NCI-H187 treated with DMSO at 0.1 percent for 48 hours (cell line): ENCODE results near the gene SNX5.

Experiments used
- DNase-seq: peaks from one replicate; lab custom pipeline; 2025; lab: John Stamatoyannopoulos, UW

SNX5 gene

DNA sequence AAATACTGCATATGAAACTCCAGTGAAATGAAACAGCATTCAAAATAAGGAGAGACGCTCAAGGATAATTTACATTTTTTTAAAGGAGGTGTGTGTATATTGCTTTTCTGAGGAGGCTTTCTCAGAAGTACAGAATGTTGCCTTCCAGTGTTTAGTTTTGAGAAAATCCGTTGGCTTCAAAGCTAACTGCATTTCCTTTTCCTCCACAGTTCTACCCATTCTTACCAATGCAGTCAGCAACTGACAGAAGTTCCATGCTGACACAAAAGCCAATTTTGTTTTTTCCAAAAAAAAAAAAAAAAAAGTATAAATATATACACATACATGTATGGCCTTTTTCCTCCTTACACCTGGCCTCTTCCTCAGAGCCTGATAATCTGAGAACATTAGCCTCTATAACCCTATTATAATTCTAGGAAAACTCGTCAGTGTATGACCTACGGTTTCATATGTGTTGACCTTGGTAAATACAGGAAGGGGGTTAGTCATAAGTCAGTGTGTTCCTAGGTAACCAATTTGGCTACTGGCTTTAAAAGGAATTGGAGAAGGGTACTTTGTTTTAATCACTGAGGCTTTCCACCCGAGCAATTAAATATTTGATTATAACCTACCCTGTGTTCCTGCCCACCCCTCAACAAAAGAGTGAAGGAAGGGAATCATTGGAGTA, 24.4 kb upstream of the SNX5 start:
- no peak for DNase-seq

DNA sequence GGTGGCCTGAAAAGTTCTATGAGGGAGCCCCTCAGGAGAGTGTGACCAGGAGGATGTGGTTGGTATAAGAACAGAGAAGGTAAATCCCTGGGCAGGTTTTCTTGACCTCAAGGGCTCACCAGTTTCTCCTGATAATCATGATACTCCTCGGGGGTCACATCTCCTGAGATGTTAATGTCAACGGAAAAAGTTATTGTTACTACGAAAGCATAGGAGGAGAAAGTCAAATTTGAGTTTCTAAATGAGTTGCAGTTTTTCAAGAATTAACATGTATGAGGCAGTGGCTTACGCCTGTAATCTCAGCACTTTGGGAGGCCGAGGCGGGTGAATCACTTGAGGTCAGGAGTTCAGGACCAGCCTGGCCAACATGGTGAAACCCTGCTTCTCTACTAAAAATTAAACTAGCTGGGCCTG, 23.6 kb upstream of the SNX5 start:
- no peak for DNase-seq

DNA sequence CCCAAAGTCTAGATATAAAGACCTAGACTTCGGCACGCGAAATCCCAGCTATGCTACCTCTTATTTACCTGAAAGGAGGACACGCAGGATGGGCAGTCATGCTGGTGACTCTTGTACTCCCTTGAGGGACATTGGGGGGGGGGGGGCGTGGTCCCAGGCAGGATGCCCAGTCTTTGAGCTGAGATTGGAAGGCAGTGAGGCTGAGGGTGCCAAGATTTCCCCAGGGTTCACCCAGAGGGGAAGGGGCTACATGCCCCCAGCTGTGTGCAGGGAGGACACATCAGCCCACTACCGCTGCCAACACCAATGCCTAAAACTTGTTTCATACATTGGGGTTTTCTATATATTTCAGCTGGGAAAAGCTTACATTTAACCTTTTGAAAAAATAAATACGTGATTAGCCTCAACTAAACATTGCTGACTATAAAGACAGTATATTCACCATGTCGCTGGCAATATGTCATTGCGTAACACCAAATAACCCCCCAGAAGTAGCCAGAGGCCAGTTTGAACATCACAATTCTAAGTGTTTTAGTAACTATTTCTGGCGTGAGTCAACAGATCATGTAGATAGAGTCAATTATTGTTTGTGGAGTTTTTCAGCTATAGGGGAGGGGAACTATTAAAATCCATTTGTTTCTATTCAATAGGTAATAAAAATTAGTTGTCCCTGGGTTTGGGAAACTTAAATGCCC, 21.8 kb upstream of the SNX5 start:
- DNase-seq: no peak

DNA sequence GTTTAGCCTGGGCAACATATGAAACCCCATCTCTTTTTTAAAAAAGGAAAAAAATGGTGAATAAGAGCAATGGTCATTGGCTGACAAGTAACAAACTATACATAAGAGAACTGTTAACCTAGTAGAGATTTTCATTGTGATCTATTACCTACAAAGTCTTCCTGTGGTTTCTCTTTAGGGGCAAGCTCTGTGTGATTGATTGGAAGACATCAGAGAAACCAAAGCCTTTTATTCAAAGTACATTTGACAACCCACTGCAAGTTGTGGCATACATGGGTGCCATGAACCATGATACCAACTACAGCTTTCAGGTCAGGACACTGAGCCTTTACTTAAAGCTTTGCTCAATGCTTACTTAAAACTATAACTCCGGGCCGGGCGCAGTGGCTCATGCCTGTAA, 19.4 kb upstream of the SNX5 start:
- no peak for DNase-seq

DNA sequence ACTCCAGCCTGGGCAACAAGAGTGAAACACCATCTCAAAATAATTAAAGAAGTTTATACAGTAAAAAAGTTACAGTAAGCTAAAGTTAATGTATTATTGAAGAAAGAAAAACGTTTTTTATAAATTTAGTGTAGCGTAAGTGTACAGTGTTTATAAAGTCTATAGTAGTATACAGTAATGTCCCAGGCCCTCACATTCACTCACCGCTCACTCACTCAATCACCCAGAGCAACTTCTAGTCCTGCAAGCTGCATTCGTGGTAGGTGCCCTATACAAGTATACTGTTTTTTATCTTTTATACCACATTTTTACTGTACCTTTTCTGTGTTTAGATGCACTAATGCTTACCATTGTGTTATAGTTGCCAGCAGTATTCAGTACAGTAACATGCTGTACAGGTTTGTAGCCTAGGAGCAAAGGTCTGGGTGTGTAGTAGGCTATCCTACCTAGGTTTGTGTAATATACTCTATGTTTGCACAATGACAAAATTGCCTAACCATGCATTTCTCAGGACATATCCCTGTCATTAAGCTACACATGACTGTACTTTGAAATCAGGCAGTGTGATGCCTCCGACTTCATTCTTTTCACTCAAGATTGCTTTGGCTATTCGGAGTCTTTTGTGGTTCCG, 16.9 kb upstream of the SNX5 start:
- no peak for DNase-seq

DNA sequence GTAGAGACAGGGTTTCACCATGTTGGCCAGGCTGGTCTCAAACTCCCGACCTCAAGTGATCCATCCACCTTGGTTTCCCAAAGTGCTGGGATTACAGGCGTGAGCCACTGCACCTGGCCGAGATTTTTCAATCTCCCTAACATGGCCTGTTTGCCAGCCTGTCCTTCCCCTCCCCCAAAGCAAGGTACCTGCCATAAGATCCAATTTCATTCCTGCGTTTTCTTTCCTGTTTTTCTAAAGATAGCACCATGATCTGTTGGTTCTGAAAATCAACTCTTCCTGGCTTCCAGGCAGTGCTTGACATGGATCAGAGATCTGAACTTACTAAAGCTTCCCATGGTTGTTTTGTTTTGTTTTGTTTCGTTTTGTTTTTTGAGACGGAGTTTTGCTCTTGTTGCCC, 7.7 kb upstream of the SNX5 start:
- DNase-seq: no peak

DNA sequence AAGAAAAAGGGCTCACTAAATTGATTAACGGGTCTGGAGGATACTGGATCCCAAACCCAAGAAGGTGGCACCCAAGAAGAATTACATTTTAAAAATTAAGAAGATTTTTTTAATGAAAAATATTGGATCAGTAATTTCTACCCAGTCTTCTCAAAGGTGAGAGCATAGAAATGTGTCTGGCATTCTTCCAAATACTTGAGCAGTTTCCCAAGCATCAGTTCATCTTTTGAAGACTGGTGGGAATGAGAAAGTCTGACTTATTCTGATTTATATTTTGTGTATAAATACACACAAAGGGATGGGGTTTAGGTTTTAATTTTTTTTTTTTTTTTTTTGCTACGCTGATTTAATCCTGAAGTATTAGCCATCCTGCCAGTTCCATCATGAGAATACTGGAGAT, 3.5 kb upstream of the SNX5 start:
- DNase-seq: no peak

DNA sequence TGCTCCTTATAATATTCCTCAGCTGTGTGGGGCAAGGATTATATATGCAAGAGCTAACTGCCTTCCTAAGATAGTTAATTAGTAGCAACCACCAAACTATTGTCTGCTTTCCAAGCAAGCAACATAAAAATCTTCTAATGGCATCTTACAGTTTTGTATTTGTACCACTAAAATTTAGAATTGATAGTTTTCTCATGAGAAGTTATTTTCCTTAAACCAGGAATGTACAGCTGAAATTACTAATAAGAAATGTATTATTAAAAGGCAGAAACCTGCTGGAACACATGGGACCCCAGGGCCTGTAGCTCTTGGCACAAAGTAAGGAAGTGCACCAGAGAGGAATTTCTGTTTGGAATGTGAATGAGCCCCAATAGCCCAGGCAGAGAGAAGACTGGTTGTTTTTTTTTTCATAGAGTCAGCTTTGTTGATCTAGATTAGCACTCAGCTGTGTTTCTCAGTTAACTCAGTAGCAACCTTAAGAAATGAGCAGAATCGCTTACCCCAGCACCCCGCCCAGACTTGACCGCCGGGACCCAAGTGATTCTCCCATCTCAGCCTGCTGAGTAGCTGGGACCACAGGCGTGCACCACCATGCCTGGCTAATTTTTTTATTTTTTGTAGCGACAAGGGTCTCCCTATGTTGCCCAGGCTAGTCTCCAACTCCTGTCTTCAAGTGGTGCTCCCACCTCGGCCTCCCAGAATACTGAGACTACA, 2.9 kb upstream of the SNX5 start:
- DNase-seq: no peak

DNA sequence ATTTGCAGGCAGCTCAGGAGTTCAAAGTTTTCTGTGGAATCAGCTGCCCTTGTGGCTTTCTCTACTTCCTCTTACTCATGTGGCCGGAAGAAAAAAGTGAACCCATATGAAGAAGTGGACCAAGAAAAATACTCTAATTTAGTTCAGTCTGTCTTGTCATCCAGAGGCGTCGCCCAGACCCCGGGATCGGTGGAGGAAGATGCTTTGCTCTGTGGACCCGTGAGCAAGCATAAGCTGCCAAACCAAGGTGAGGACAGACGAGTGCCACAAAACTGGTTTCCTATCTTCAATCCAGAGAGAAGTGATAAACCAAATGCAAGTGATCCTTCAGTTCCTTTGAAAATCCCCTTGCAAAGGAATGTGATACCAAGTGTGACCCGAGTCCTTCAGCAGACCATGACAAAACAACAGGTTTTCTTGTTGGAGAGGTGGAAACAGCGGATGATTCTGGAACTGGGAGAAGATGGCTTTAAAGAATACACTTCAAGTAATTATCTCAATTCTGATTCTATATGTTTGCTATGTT, 1.4 kb upstream of the SNX5 start:
- DNase-seq: no peak

DNA sequence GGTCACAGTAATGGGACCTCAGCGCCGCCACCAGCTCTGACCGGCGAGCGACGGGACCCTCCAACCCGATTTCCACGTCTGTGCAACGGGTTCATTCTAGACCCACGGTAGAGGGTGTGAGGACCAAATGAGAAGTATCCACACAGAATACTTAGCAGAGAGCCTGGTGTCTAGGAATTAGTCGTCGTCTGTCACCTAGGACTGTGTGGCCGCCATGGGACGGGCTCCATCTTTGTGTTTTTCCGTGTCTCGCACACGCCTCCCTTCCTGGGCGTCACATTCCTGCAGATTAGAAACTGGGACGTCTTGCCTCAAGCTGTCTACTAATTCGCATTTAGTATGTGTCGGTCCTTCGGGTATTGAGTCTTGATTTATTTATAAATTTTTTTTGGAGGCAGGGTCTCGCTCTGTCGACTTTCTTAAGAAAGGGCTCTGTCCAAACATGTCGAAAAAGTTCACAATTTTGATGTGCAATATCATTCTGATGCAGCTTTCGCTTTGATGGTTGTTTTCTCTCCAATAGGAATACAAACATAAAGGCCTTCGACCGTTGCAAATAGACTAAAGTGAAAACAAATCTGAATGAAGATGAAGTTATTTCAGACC, 787 bp upstream of the SNX5 start:
- no peak for DNase-seq

DNA sequence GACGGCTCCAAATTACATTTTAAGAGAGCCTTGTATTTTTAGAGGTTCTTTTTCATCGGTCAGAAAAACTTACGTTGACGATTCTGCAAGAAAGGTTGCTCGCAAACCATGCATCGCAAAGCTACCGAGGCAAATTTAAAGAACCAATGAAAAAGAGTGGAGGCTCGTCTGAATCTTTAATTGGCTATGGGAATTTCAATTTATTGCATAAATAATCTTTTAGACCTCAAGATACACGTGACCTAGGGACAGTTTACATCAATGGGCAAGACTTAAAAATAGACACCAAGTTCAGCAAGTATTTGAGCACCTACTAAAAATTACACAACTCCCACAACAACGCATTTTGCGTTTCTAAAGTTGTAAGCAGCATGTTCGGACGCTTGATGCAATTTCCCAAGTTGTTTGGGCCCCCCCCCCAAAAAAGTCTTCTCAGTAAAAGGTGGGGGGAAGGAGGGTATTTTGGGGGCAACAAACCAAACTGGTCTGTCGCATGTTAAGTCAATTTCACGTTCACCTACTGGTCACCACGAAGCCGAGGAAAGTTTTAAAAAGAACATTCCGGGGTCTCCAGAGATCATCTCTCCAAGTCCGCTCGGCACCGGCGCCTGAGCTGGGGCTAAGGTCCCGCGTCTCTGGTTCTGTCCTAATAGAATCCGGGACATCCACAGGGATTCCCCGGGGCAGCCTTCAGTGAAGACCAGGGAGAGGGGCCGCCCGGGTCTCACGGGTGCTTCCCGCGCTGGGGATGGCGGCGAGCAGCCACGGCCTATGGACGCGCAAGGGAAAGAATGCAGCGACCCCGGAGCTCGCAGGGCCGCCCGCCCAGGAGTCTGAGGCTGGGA, 851 bp downstream of the SNX5 start:
- no peak for DNase-seq

DNA sequence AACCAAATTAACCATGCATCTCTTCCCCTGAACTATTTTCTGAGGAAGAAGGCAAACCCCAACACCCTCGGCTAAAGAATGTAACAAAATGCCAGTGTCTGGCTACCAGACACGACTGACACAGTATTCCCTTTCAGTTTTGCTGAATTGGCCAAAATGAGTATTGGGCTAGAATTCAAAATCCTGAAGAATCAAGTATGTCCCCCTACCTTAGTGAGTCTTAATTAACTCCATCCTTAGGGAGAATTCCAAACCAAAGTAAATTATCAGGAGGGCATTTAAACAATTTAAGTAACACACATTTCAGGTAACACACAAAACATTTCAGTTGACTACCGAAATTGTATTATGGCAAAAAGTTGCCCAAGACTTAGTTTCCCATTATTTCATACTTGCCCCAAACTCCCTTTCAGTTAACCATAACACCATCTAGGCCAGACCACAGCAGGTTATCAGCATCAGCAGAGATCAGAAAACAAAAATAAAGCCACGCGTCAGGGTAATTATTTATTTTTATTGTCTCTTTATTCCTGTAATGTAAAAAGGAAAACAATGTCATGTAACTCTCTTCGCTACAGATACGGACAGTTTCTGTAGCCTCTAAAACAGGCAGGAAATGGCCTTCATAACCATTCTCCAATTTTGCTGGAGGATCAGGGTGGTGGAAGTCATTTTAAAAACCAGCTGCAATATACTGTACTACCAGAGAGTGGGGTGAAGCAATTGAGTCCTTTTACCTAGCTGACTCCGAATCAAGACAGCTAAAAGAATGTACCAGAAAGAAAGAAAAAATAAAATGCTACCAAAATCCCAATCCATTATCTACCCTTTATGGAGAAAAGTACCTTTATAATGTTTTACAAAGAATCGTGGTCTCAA, 1.9 kb downstream of the SNX5 start:
- DNase-seq: no peak

DNA sequence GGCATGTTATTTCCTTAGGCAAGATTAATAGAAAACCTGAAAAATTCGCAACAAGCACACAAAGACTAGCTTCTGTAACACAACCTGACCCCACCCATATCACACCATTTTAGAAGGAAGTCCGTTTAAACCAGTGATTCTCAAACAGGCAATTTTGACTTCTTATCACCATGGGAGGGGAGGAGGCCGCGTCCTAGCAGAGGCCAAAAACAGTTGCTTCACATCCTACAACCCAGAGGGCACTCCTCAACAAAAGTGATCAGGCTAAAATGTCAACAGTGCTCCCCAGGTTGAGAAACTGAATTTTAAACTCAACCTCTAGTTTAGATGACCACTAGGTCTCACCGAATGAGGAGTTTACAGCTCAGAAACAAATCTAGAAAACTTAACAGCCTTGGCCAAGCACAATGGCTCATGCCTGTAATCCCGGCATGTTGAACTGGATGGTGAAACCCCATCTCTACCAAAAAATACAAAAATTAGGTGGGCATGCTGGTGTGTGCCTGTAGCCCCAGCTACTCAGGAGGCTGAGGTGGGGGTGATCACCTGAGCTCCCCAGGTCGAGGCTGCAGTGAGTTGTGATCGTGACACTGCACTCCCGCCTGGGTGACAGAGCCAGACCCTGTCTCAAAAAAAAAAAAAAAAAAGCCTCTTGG, 3.4 kb downstream of the SNX5 start:
- no peak for DNase-seq

DNA sequence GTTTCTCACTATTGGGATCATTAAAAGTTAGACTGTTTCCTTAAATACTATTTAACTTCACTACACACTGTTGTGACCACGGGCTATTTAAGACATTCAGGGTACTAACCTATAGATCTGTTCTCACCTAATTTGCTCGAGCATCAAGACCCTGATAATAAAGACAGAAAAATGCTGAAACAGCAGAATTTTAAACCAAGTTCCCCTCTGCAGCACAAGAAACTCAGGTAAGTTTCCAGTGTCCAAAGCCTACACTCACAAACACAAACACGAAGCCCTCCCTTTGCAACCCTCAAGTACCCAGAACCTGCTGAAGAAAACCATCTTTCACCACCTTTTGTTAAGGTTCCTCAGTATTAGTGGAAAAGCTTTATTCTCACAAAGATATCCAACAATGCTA, 4.0 kb downstream of the SNX5 start:
- DNase-seq: no peak

DNA sequence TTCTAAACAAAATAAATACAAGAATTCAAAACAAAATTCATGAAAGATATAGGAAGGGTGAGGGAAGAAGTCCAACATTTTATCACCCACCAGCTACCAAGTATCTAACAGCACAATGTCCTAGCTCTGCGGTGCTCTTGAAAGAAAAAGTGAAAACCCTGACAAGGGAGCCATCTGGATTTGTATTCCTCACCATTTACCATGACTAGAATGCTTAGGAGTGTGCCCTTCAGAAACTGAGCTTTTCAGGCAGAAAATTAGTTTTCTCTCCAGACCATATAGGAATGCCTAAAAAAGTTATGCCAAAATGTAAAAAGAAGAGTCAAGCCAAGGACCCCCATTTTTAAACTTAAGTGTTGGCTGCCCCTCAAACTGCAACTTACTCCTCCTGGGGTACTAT, 4.5 kb downstream of the SNX5 start:
- DNase-seq: no peak

DNA sequence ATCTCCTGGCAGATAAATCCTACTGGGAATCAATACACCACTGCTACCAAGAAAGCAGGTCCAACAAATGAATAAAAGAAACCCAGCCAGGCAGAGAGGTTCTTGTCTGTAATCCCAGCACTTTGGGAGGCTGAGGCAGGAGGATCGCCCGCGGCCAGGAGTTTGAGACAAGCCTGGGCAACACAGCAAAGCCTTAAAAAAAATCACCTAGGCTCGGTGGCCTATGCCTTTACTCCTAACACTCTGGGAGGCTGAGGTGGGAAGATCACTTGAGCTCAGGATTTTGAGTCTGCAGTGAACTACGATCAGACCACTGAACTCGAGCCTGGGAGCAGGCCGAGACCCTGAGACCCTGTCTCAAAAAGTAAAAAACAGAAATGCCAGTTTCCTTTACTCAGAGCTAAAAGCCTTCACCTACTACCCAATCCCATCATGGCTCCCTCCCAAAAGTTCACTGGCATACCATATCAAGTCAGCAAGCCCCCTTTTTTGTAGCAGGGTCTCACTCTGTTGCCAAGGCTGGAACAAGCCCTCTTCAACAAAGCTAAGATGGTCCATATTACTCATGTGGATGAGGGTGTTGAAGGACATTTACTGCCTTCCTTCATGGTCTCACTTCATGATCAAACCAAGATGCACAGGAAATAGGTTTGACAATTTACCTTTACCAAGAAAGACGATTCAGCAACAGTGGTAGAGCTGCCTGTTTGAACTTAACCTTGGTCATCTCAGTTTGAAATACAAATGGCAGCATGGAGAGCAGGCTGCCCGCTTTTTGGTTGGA, 5.3 kb downstream of the SNX5 start:
- no peak for DNase-seq

DNA sequence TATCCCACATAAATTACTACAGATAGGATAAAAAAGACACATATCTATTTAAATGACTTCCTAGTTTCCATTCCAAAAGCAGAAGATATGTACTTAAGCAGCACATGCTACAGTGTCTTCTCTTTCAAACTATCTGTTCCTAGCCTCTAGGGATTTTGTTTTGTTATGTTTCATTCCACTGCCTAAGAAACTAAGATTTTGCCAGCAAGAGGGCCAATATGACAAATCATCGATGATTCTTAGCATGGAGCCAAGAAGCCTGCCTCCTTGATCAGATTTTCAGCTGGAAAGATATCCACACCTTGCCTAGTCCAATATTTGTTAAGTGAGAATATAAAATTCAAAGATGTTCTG, 7.0 kb downstream of the SNX5 start:
- no peak for DNase-seq

DNA sequence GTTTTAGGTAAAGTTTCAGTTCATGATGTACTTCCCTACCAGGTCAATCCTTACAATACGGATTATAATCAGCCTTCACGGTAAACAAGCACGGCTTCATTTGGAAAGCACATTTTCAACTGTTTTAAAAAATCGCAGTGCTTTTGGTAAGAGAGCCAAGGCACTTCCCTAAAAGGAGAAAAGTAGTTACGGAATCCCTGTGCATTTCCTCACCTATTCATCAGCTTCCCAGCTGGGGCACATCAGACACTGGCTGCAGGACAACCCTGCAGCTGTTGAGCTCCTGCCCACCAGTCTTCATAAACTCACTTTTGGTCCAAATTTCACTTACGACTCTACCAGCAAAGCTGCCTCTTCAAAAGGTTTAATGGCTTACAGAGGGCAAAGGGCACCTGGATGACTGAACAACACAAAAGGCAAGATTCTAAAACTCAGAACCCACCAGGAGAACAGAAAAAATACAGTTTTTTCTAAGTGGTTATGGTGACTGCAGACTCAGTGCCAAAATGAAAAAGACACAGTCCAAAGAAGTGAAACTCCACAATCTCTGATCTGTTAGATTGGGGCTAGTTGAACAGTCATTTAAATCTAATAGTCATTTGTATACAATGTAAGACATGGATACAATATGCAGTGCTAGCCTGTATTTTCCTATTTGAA, 7.5 kb downstream of the SNX5 start:
- no peak for DNase-seq
